Activated CD4-positive, alpha-beta T cell treated with anti-CD3 and anti-CD28 coated beads for 36 hours (primary cell): ENCODE measurements around the gene PCF11. TPM values are rescaled to one million over a fixed set of nuclear protein-coding genes. Genes with fewer than 3 reads are reported as not detected.
A peak's percentile ranks its signal among the peaks of the same experiment; 100 is the strongest.

Experiments used
- ATAC-seq: fragments of 200-7000 bp; cut with Tn5 transposase; one replicate; pipeline ENCODE4 v1.10.0; 2021; ENCODE audit warnings: mild to moderate bottlenecking, moderate library complexity
- CTCF ChIA-PET: fragments of 350-600 bp; sonication (Branson Sonifier 250); formaldehyde crosslinking; loops from one replicate; lab custom pipeline; 2021; ENCODE audit warnings: antibody characterized with exemption; lab: Charles Lee
- POLR2A ChIA-PET: fragments of 350-600 bp; sonication (Branson Sonifier 250); formaldehyde crosslinking; loops from one replicate; lab custom pipeline; 2021; ENCODE audit warnings: antibody characterized with exemption, inconsistent platforms; lab: Charles Lee
- DNase-seq: peaks from one replicate; pipeline ENCODE4 v3.0.0-alpha.2; 2020
- H3K27ac Mint-ChIP-seq: one replicate; pipeline ENCODE4 v1.8.0; 2021; ENCODE audit warnings: mixed read lengths
- H3K27me3 Mint-ChIP-seq: one replicate; pipeline ENCODE4 v1.8.0; 2021; ENCODE audit warnings: mixed read lengths
- H3K36me3 Mint-ChIP-seq: one replicate; pipeline ENCODE4 v1.8.0; 2021; ENCODE audit warnings: low read depth, mixed read lengths
- H3K4me1 Mint-ChIP-seq: one replicate; pipeline ENCODE4 v1.8.0; 2021; ENCODE audit warnings: mixed read lengths
- H3K4me3 Mint-ChIP-seq: one replicate; pipeline ENCODE4 v1.8.0; 2021; ENCODE audit warnings: mild to moderate bottlenecking, moderate library complexity, mixed read lengths
- H3K9me3 Mint-ChIP-seq: one replicate; pipeline ENCODE4 v1.8.0; 2021; ENCODE audit warnings: low read depth, mixed read lengths
- intact Hi-C, 2 experiments: fragments of 100-400 bp; cut with DNase I in 1 of 2; cut with micrococcal nuclease in 1 of 2; formaldehyde crosslinking; loops; one replicate each; pipeline versions ENCODE4 v1.14.2 to v1.15.1; 2022 to 2024; cut with DNase I, micrococcal nuclease
- total RNA-seq, 2 experiments: library from RNA; stranded (reverse); gene quantifications; one replicate each; pipeline ENCODE4 v1.2.3, GENCODE V29; 2021

The PCF11 gene
- total RNA-seq, 2 experiments from 2014 or later = 55.3 to 70.8 TPM

- H3K36me3 Mint-ChIP-seq = peaks cover 16% of the 10 kb centered on the region
- no peak for DNase-seq
- ATAC-seq = no peak
- CTCF ChIA-PET = no interaction called here
- POLR2A ChIA-PET = no interaction called here
- H3K4me3 Mint-ChIP-seq = no peak overlapping the region
- intact Hi-C loops = no loop called here
- no peaks in the 10 kb centered on the region for H3K9me3 Mint-ChIP-seq
- H3K27ac Mint-ChIP-seq = no peak overlapping the region
- H3K4me1 Mint-ChIP-seq = peaks cover 7% of the 10 kb centered on the region
- H3K27me3 Mint-ChIP-seq = no peaks in the 10 kb centered on the region
Measured at GRCh38 chr11:83153764-83154163, 3.2 kb upstream of the PCF11 start.

- H3K27me3 Mint-ChIP-seq = no peaks in the 10 kb centered on the region
- H3K27ac Mint-ChIP-seq = peak overlapping the region; percentile 100
- intact Hi-C loops = loop anchor here (1.0 to 5.0 kb wide), 9 partner anchors 37 to 256 kb away; partner anchors contain the start of genes ANKRD42 (in 2 of the 2), DDIAS (in 1 of the 2), PRCP (in 1 of the 2) and RAB30 (in 1 of the 2)
- DNase-seq (peak; percentile 99), ATAC-seq (peak; percentile 92)
- peaks cover 41% of the 10 kb centered on the region for H3K36me3 Mint-ChIP-seq
- no peaks in the 10 kb centered on the region for H3K9me3 Mint-ChIP-seq
- peaks cover 23% of the 10 kb centered on the region for H3K4me1 Mint-ChIP-seq
- H3K4me3 Mint-ChIP-seq = peak overlapping the region; percentile 100
- POLR2A ChIA-PET = interaction anchor here (0.5 to 3.5 kb wide), 19 partner anchors 30 to 289 kb away, joined by 3 to 15 read pairs (median 4); partner anchors contain the start of genes DDIAS, PRCP and RAB30
- CTCF ChIA-PET = interaction anchor here (0.6 to 2.7 kb wide), 16 partner anchors 9 to 289 kb away, joined by 3 to 15 read pairs (median 3); partner anchors contain the start of genes DDIAS, PRCP and RAB30
Measured at GRCh38 chr11:83156144-83156995, 561 bp upstream of the PCF11 start.

- H3K4me3 Mint-ChIP-seq = peak overlapping the region; percentile 100
- ATAC-seq = no peak
- CTCF ChIA-PET = interaction anchor here (0.6 to 2.7 kb wide), 7 partner anchors 31 to 290 kb away, joined by 3 to 15 read pairs (median 3); partner anchors contain the start of genes DDIAS and PRCP
Measured at GRCh38 chr11:83157594-83158356, 844 bp downstream of the PCF11 start.

GRCh38 chr11:83158357-83158786 is 1.4 kb downstream of the PCF11 start:
- peak overlapping the region; percentile 100 for H3K4me3 Mint-ChIP-seq
- H3K9me3 Mint-ChIP-seq = no peaks in the 10 kb centered on the region
- ChIA-PET CTCF (interaction anchor here (0.6 to 0.8 kb wide), 2 partner anchors 178 to 1885 kb away, joined by 3 read pairs; no protein-coding TSS in a partner anchor), POLR2A (interaction anchor here (0.6 to 3.5 kb wide), 4 partner anchors 26 to 152 kb away, joined by 3 to 11 read pairs (median 3); no protein-coding TSS in a partner anchor)
- no peaks in the 10 kb centered on the region for H3K27me3 Mint-ChIP-seq
- ATAC-seq = no peak
- H3K36me3 Mint-ChIP-seq = peaks cover 49% of the 10 kb centered on the region
- H3K27ac Mint-ChIP-seq = peak overlapping the region; percentile 100
- intact Hi-C loops = loop anchor here in 1 of 2 experiments (2.0 to 5.0 kb wide), 3 partner anchors 14 to 151 kb away; no protein-coding TSS in a partner anchor
- no peak for DNase-seq
- peaks cover 39% of the 10 kb centered on the region for H3K4me1 Mint-ChIP-seq

More at GRCh38 chr11:83157594-83158356, 844 bp downstream of the PCF11 start:
- DNase-seq = peak; percentile 71
- intact Hi-C loops = loop anchor here (1.0 to 5.0 kb wide), 7 partner anchors 15 to 187 kb away; partner anchors contain the start of gene CCDC90B (in 1 of the 2)
- Mint-ChIP-seq H3K27ac (peak overlapping the region; percentile 100), H3K36me3 (peaks cover 49% of the 10 kb centered on the region), H3K27me3 (no peaks in the 10 kb centered on the region), H3K9me3 (no peaks in the 10 kb centered on the region), H3K4me1 (peaks cover 37% of the 10 kb centered on the region)
- POLR2A ChIA-PET = interaction anchor here (0.6 to 3.5 kb wide), 11 partner anchors 36 to 257 kb away, joined by 3 to 15 read pairs (median 6); partner anchors contain the start of genes DDIAS and PRCP

- intact Hi-C loops = loop anchor here in 1 of 2 experiments (2.0 to 5.0 kb wide), 3 partner anchors 14 to 152 kb away; no protein-coding TSS in a partner anchor
- ChIA-PET CTCF (interaction anchor here (0.6 to 1.2 kb wide), 7 partner anchors 8 to 1885 kb away, joined by 3 to 4 read pairs (median 3); partner anchors contain the start of gene DDIAS), POLR2A (interaction anchor here (0.5 to 3.5 kb wide), 10 partner anchors 11 to 259 kb away, joined by 3 to 11 read pairs (median 4); partner anchors contain the start of genes PRCP and RAB30)
- Mint-ChIP-seq H3K27me3 (no peaks in the 10 kb centered on the region), H3K36me3 (peaks cover 54% of the 10 kb centered on the region), H3K27ac (peak overlapping the region; percentile 100), H3K4me3 (peak overlapping the region; percentile 100), H3K4me1 (peaks cover 42% of the 10 kb centered on the region), H3K9me3 (no peaks in the 10 kb centered on the region)
- no peak for ATAC-seq
- no peak for DNase-seq
Measured at GRCh38 chr11:83158965-83159901, 2.3 kb downstream of the PCF11 start.

GRCh38 chr11:83159902-83160865 is 3.3 kb downstream of the PCF11 start:
- Mint-ChIP-seq H3K27me3 (no peaks in the 10 kb centered on the region), H3K36me3 (peaks cover 62% of the 10 kb centered on the region), H3K27ac (peak overlapping the region; percentile 100), H3K4me1 (peaks cover 46% of the 10 kb centered on the region), H3K4me3 (peak overlapping the region; percentile 100), H3K9me3 (no peaks in the 10 kb centered on the region)
- intact Hi-C loops = loop anchor here (1.0 to 5.0 kb wide), 4 partner anchors 13 to 200 kb away; no protein-coding TSS in a partner anchor
- POLR2A ChIA-PET = interaction anchor here (0.5 to 1.5 kb wide), 7 partner anchors 10 to 260 kb away, joined by 3 to 6 read pairs (median 5); partner anchors contain the start of genes PRCP and RAB30
- DNase-seq = no peak
- ATAC-seq = no peak
- CTCF ChIA-PET = interaction anchor here (0.5 to 1.2 kb wide), 6 partner anchors 15 to 258 kb away, joined by 3 to 4 read pairs (median 3); partner anchors contain the start of genes ANKRD42 and DDIAS

GRCh38 chr11:83161610-83162199 is 4.8 kb downstream of the PCF11 start:
- Mint-ChIP-seq H3K9me3 (no peaks in the 10 kb centered on the region), H3K27me3 (no peaks in the 10 kb centered on the region), H3K4me1 (peaks cover 51% of the 10 kb centered on the region), H3K4me3 (peak overlapping the region; percentile 48), H3K27ac (peak overlapping the region; percentile 80), H3K36me3 (peaks cover 75% of the 10 kb centered on the region)
- intact Hi-C loops = no loop called here
- DNase-seq (no peak), ATAC-seq (no peak)
- ChIA-PET POLR2A (no interaction called here), CTCF (no interaction called here)

GRCh38 chr11:83162377-83162776 is 5.4 kb downstream of the PCF11 start:
- Mint-ChIP-seq H3K4me1 (peaks cover 53% of the 10 kb centered on the region), H3K4me3 (peak overlapping the region; percentile 48), H3K36me3 (peaks cover 76% of the 10 kb centered on the region), H3K9me3 (no peaks in the 10 kb centered on the region), H3K27me3 (no peaks in the 10 kb centered on the region), H3K27ac (peak overlapping the region; percentile 80)
- ATAC-seq (peak; percentile 50), DNase-seq (no peak)
- POLR2A ChIA-PET = no interaction called here
- intact Hi-C loops = no loop called here
- CTCF ChIA-PET = interaction anchor here (0.6 kb wide), 1 partner anchor 128 kb away, joined by 3 read pairs; no protein-coding TSS in a partner anchor
